ENCODE data around the gene CPNE6. TPM values are rescaled to one million over a fixed set of nuclear protein-coding genes. Genes with fewer than 3 reads are reported as not detected.

CPNE6 gene
- total and polyA plus RNA-seq, 2 of the 13 experiments (the other 11 are each of a cell fraction or from before 2014, with no cell fraction given), result not detected

GRCh38 chr14:24032727-24033418 is 38.5 kb upstream of the CPNE6 start (continued):
- TF ChIP-seq USF2 (IDR thresholded peaks at IDR 0.05; ENCODE audit: low read depth, low read length), result no peak
- 0 out of 2 replicates have a peak, but pooled peaks have one; percentile 16 for TF ChIP-seq USF2 (CRISPR knock-in tag; IDR thresholded peaks at IDR 0.05; ENCODE audit: borderline replicate concordance)
- peak; percentile 93 for TF ChIP-seq TEAD3 (CRISPR knock-in tag; optimal IDR thresholded peaks at IDR 0.05; ENCODE audit: borderline replicate concordance)
- TF ChIP-seq ZBTB39 (CRISPR knock-in tag; IDR thresholded peaks at IDR 0.05), result no peak; the same call in 1 of the 2 replicates
- peak; percentile 56; the same call in 1 of the 2 replicates for TF ChIP-seq ZBTB33 (CRISPR knock-in tag; IDR thresholded peaks at IDR 0.05)
- peak; percentile 75 for TF ChIP-seq RARA (CRISPR knock-in tag; IDR thresholded peaks at IDR 0.05)
- no peak for TF ChIP-seq ZNF329 (CRISPR knock-in tag; IDR thresholded peaks at IDR 0.05; ENCODE audit: low read depth)
- TF ChIP-seq ZNF513 (CRISPR knock-in tag; conservative IDR thresholded peaks at IDR 0.05), result no peak
- TF ChIP-seq ZNF614 (CRISPR knock-in tag; IDR thresholded peaks at IDR 0.05; ENCODE audit: borderline replicate concordance), result no peak
- TF ChIP-seq THAP11 (CRISPR knock-in tag; IDR thresholded peaks at IDR 0.05), result peak; percentile 78
- 0 out of 2 replicates have a peak, but pooled peaks have one; percentile 49 for TF ChIP-seq SOX6 (IDR thresholded peaks at IDR 0.05)
- TF ChIP-seq SOX6 (CRISPR knock-in tag; IDR thresholded peaks at IDR 0.05), result no peak
- no peak for TF ChIP-seq TEF (CRISPR knock-in tag; IDR thresholded peaks at IDR 0.05)

Data from HepG2 (cell line).